Ascending aorta (tissue), 2 donors: ENCODE measurements around the gene GYPC. TPM values are rescaled to one million over a fixed set of nuclear protein-coding genes. Genes with fewer than 3 reads are reported as not detected.

Source experiments
- DNase-seq, 2 donors: peaks; one replicate each; pipeline ENCODE4 v3.0.0-alpha.2; 2019; ENCODE audit warnings: low spot score in 2 of 2
- H3K27ac ChIP-seq, 2 donors: fragments of 200-600 bp; sonication (generic); one replicate each; pipeline ENCODE4 v1.5.1; 2016 to 2017; ENCODE audit warnings: mild to moderate bottlenecking in 1 of 2
- H3K27me3 ChIP-seq: fragments of 200-600 bp; sonication (generic); one replicate; pipeline ENCODE4 v1.5.1; 2017
- H3K36me3 ChIP-seq, 2 donors: fragments of 200-600 bp; sonication (generic); one replicate each; pipeline ENCODE4 v1.5.1; 2016
- H3K4me1 ChIP-seq, 2 donors: fragments of 200-600 bp; sonication (generic); one replicate each; pipeline ENCODE4 v1.5.1; 2016 to 2017; ENCODE audit warnings: mild to moderate bottlenecking in 1 of 2
- H3K4me3 ChIP-seq, 2 donors: fragments of 200-600 bp; sonication (generic); one replicate each; pipeline ENCODE4 v1.5.1; 2016 to 2017; ENCODE audit warnings: mild to moderate bottlenecking in 1 of 2
- H3K9me3 ChIP-seq, 2 donors: fragments of 200-600 bp; sonication (generic); one replicate each; pipeline ENCODE4 v1.5.1; 2016
- CTCF ChIP-seq, 3 experiments: fragments of 200-600 bp in 2 of 3; fragments of 450-650 bp in 1 of 3; sonication (generic) in 2 of 3; IDR thresholded peaks; one replicate each; pipeline ENCODE4 v1.5.1; 2016 to 2019; ENCODE audit warnings: antibody characterized with exemption in 3 of 3, mild to moderate bottlenecking in 1 of 3, moderate library complexity in 1 of 3
- intact Hi-C: fragments of 100-400 bp; cut with DNase I; formaldehyde crosslinking; loops from one replicate; pipeline ENCODE4 v1.15.1; 2023
- total RNA-seq: library from RNA; depleted of rRNA; stranded (reverse); fragments of >200 nt; gene quantifications from one replicate; pipeline ENCODE4 v1.1.0, GENCODE V29; 2016

GYPC gene
- total RNA-seq, 1 donor from 2014 or later = 94.7 TPM

DNA sequence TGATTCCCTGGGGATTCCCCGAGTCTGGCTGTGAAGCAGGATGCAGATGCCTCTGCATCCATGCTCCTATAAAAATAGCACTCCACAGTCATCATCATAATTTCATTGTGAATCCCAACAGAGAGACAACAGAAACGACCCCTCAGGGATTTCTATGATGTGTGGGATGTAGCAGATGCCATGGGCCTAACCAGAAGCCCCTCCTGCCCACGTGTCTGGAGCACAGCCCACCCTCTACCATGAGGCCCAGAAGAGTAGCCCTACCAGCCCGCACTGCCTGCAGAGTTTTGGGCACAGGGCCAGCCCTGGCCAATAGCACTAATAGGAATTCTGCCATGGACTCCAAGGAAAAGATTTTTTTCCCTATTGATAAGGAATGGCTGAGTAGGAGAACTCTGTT is 66.6 kb downstream of the GYPC start:
- Histone ChIP-seq H3K36me3 (no peaks in the 10 kb centered on the region), H3K4me1 (peaks cover 0 to 8% of the 10 kb centered on the region in 2 donors), H3K9me3 (peaks cover 0 to 19% of the 10 kb centered on the region in 2 donors), H3K4me3 (no peak overlapping the region), H3K27me3 (no peaks in the 10 kb centered on the region), H3K27ac (no peak overlapping the region)
- intact Hi-C loops = no loop called here
- no peak for TF ChIP-seq CTCF (IDR thresholded peaks at IDR 0.05)
- no peak for DNase-seq

DNA sequence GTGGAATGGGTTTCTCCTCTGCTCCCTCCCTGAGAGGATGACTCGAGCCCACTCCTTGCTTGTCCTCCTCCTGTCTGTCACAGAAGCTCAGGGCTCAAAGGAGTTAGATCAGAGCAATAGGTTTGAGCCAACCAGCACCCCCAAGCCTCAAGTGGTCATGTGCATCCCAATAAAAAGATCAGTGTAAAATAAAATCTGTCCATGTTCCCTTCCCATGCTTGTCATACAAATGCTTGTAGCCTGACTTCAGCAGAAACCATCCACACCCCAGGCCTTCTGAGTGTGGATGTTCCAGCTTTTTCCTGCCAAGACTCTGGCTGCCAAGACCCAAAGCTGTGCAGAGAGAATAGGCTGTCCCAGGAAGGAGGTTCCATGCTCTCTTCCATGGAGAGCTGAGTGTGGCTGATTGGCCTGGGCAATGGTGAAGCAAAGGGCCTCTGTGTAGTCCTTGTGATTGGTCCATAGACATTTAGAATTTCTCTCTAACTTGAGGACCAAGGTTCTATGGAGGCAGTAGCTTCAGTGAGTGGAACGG is 67.4 kb downstream of the GYPC start:
- Histone ChIP-seq H3K4me3 (no peak overlapping the region), H3K27me3 (no peaks in the 10 kb centered on the region), H3K9me3 (peaks cover 0 to 19% of the 10 kb centered on the region in 2 donors), H3K4me1 (peaks cover 0 to 8% of the 10 kb centered on the region in 2 donors), H3K36me3 (no peaks in the 10 kb centered on the region), H3K27ac (no peak overlapping the region)
- DNase-seq = no peak
- no peak for TF ChIP-seq CTCF (IDR thresholded peaks at IDR 0.05)
- intact Hi-C loops = no loop called here

- Histone ChIP-seq H3K9me3 (peaks cover 0 to 19% of the 10 kb centered on the region in 2 donors), H3K27ac (no peak overlapping the region), H3K4me1 (peaks cover 0 to 8% of the 10 kb centered on the region in 2 donors), H3K4me3 (no peak overlapping the region), H3K36me3 (no peaks in the 10 kb centered on the region), H3K27me3 (no peaks in the 10 kb centered on the region)
- no peak for DNase-seq
- TF ChIP-seq CTCF (IDR thresholded peaks at IDR 0.05) = no peak
- intact Hi-C loops = no loop called here
These were observed 69.6 kb downstream of the GYPC start for GRCh38 chr2:126725580-126725979.

DNA sequence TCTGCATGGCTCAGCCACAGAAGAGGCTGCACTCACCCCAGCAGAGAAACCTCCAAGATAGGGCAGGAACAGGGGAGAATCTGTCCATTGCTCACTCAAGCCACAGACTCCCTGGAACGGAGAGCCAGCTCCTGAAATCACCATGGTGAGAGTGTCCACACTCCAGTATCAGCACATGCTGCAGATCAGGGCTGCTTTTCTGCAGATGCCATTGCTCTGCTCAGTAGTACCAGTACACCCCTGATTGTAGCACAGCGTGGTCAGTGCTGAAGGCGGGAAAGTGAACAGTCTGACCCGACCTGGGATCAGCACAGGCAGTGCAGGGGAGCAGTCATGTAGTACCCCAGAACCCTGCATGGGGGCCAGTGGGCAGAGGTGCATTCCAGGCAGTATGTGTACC is 73.9 kb downstream of the GYPC start:
- no peak for DNase-seq
- intact Hi-C loops = no loop called here
- H3K4me3 ChIP-seq = no peak overlapping the region

GRCh38 chr2:126730655-126731054 is 74.7 kb downstream of the GYPC start:
- intact Hi-C loops = no loop called here
- H3K4me3 ChIP-seq = no peak overlapping the region
- no peaks in the 10 kb centered on the region for H3K4me1 ChIP-seq
- no peaks in the 10 kb centered on the region for H3K36me3 ChIP-seq
- peaks cover 0 to 5% of the 10 kb centered on the region in 2 donors for H3K9me3 ChIP-seq
- H3K27ac ChIP-seq = no peak overlapping the region
- no peak for DNase-seq
- no peak for TF ChIP-seq CTCF (IDR thresholded peaks at IDR 0.05)
- no peaks in the 10 kb centered on the region for H3K27me3 ChIP-seq

More for the DNA sequence above, 73.9 kb downstream of the GYPC start:
- H3K36me3 ChIP-seq = no peaks in the 10 kb centered on the region
- no peak overlapping the region for H3K27ac ChIP-seq
- H3K4me1 ChIP-seq = no peaks in the 10 kb centered on the region
- no peaks in the 10 kb centered on the region for H3K27me3 ChIP-seq
- H3K9me3 ChIP-seq = peaks cover 0 to 13% of the 10 kb centered on the region in 2 donors
- no peak for TF ChIP-seq CTCF (IDR thresholded peaks at IDR 0.05)

DNA sequence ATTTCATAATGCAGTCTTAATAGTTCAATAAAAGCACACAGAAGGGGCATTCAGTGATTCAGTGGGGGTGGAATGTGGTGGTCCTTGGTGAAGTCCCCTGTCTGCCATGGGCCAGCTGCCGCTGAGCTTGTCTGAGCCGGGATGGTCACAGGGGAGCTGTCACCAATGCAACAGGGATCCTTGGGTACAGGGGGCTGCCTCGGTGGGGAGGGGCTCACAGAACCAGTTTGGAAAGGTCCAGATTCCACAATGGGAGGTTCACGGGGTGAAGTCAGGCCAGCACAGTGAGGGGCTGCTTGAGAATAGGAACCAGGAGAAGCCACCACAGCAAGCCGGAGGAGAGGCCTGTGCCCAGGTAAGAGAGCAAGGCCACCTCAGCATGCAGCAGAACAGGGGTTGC is 75.4 kb downstream of the GYPC start:
- intact Hi-C loops = no loop called here
- no peak overlapping the region for H3K4me3 ChIP-seq
- H3K27me3 ChIP-seq = no peaks in the 10 kb centered on the region
- TF ChIP-seq CTCF (IDR thresholded peaks at IDR 0.05) = no peak
- no peak for DNase-seq
- no peaks in the 10 kb centered on the region for H3K9me3 ChIP-seq
- no peaks in the 10 kb centered on the region for H3K4me1 ChIP-seq
- H3K27ac ChIP-seq = no peak overlapping the region
- H3K36me3 ChIP-seq = no peaks in the 10 kb centered on the region
